ENCODE measurements around the gene NTNG2. TPM values are rescaled to one million over a fixed set of nuclear protein-coding genes. Genes with fewer than 3 reads are reported as not detected.
A peak's percentile ranks its signal among the peaks of the same experiment; 100 is the strongest.

NTNG2 gene
- total and polyA plus RNA-seq, 2 of the 13 experiments (the other 11 are each of a cell fraction or from before 2014, with no cell fraction given) = 0.02 to 0.36 TPM

DNA sequence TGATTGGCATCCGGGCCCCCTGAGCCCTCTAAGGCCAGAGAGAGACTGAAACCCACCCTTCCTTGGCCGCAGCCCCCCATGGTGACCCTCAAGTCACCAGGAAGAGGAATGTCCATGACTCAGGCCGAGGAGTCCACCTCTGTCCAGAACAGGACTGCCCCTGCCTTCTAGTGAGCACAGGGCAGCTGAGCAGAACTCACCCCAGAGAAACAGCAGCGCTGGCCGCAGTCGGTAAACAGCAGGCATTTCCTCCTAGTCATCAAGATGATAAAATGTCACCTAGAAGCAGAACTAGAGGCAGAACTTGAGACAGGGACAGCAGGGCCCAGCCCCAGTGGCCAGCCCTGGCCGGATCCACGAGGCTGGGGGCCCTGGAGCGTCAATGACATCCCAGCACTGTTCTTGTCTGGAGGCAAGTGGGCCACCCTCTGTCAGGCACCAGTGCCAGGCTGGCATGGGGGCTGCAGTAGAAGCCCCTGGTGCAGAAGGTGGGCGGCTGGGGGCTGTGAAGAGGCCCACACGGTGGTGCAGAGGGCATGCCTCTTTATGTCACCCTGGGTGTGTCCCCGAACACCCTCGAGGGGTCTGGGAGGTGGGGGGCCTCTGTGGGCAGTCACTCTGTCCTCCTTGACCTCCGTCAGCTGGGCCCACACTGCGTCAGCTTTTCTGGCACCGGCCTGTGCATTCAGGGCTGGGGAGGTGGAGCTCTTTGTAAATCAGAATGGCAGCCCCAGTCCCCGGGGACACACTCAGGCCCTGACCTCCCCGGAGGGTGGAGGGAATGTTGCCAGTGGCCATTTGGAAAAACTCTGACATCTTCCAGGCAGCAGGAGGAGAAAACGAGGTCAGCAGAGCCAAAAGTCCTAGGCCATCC is 83.0 kb downstream of the NTNG2 start (continued):
- no peak for TF ChIP-seq ZNF558 (CRISPR knock-in tag; IDR thresholded peaks at IDR 0.05; ENCODE audit: borderline replicate concordance)
- no peak for TF ChIP-seq ZNF878 (CRISPR knock-in tag; IDR thresholded peaks at IDR 0.05)
- TF ChIP-seq ZNF282 (IDR thresholded peaks at IDR 0.05; ENCODE audit: partially characterized antibody) = no peak
- TF ChIP-seq ZNF136 (CRISPR knock-in tag; IDR thresholded peaks at IDR 0.05; ENCODE audit: low read depth) = no peak
- TF ChIP-seq KAT7 (CRISPR knock-in tag; IDR thresholded peaks at IDR 0.05; ENCODE audit: borderline replicate concordance) = no peak
- no peak for TF ChIP-seq STAT6 (CRISPR knock-in tag; IDR thresholded peaks at IDR 0.05; ENCODE audit: borderline replicate concordance)
- TF ChIP-seq MLLT10 (CRISPR knock-in tag; IDR thresholded peaks at IDR 0.05) = no peak

- no peaks in the 10 kb centered on the region for H4K20me1 ChIP-seq (ENCODE audit: insufficient read depth, low read length)
- H3K36me3 ChIP-seq (replicated peaks in 1 of 2; ENCODE audit: control insufficient read depth in 1 of 2, insufficient read depth in 2 of 2, low read length in 2 of 2) = no peaks in the 10 kb centered on the region
- FAIRE-seq (no peak), DNase-seq (ENCODE audit: low spot score) (no peak), ATAC-seq (no peak)
- H3K4me1 ChIP-seq (ENCODE audit: insufficient read depth, low read length) = peaks cover 16% of the 10 kb centered on the region
- H2AFZ ChIP-seq (ENCODE audit: low read length) = no peak overlapping the region
- TF ChIP-seq MNT (IDR thresholded peaks at IDR 0.05) = peak; percentile 54; the same call in 1 of the 2 replicates
- TF ChIP-seq CENPBD1 (CRISPR knock-in tag; IDR thresholded peaks at IDR 0.05; ENCODE audit: borderline replicate concordance, low read depth) = no peak
- 51% methylated on average over 9 of the region's 9 CpGs for WGBS (ENCODE audit: low lambda C conversion rate)
- H3K4me3 ChIP-seq (replicated peaks in 1 of 3; ENCODE audit: insufficient read depth in 1 of 3, low read depth in 2 of 3, low read length in 3 of 3) = no peak overlapping the region
- H3K27ac ChIP-seq (ENCODE audit: extremely low read length, insufficient read depth, low read length) = no peak overlapping the region
- in situ Hi-C loops (cut with HindIII; ENCODE audit: extremely low pct_ligation_motif_present, low pct_unique_long_range_greater_than_20kb) = loop anchor here (25.0 kb wide), 1 partner anchor 658 kb away; no protein-coding TSS in a partner anchor
- no peak overlapping the region for H3K9ac ChIP-seq (ENCODE audit: insufficient read depth, low read depth, low read length)
- intact Hi-C loops (cut with micrococcal nuclease; ENCODE audit: unreplicated experiment) = no loop called here
- H3K79me2 ChIP-seq (ENCODE audit: insufficient read depth, low read length) = no peaks in the 10 kb centered on the region
- H3K4me2 ChIP-seq (ENCODE audit: low read depth, low read length) = no peak overlapping the region
- BruUV-seq (replicated peaks) = no TSS peak
- CTCF ChIA-PET (ENCODE audit: low intra/inter-chr PET ratio, low total read pairs) = no interaction called here
- POLR2A ChIA-PET = no interaction called here
- H3K27me3 ChIP-seq (ENCODE audit: control insufficient read depth in 1 of 2, insufficient read depth in 2 of 2, low read length in 2 of 2) = peaks cover 11 to 52% of the 10 kb centered on the region in 2 experiments; a peak in 4 of 5 replicates
- H3K9me3 ChIP-seq (ENCODE audit: low read length) = no peaks in the 10 kb centered on the region
Measured at GRCh38 chr9:132245465-132245864, 83.6 kb downstream of the NTNG2 start.

Data from HepG2 (cell line).